NOMO-1 (cell line): ENCODE data around the gene VAV2.

Experiments used
- DNase-seq, 2 experiments: peaks; one replicate each; lab custom pipeline; 2025; ENCODE audit not compliant: unreplicated experiment in 2 of 2; lab: John Stamatoyannopoulos, UW

Gene VAV2

DNA sequence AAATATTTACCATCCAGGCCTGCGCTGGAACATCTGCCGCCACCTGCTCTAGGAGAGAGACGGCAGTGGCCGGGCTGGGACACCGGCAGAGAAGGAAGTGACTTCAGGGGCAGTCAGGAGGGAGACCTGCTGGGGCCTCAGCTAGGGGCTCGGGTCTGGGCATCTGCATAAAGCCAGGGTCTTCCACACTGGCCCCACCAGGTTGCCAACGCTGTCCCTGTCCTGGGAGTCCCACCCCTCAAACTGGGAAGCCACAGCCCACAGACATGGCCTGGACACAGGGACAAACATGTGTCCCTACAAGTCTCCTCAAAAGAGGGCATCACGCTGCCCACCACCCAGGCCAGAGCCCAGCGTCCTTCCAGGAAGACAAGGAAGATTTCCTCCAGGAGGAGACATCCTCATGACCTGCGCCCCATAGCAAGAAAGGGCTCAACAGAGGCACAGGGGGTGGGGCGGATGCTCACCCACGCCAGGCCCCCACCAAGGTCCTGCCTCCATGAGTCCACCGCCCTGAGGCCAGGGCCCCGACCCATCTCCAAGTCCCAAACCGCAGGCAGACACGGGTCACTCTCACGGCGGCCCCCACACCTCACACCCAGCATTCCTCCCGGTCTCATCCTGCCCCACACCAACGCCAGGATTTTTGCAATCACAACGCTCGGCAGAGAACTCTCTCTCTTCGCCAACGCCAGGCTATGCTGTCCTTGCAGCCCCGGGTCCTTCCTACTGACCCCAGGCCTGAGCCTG is 9.0 kb downstream of the VAV2 start:
- DNase-seq: no peak

DNA sequence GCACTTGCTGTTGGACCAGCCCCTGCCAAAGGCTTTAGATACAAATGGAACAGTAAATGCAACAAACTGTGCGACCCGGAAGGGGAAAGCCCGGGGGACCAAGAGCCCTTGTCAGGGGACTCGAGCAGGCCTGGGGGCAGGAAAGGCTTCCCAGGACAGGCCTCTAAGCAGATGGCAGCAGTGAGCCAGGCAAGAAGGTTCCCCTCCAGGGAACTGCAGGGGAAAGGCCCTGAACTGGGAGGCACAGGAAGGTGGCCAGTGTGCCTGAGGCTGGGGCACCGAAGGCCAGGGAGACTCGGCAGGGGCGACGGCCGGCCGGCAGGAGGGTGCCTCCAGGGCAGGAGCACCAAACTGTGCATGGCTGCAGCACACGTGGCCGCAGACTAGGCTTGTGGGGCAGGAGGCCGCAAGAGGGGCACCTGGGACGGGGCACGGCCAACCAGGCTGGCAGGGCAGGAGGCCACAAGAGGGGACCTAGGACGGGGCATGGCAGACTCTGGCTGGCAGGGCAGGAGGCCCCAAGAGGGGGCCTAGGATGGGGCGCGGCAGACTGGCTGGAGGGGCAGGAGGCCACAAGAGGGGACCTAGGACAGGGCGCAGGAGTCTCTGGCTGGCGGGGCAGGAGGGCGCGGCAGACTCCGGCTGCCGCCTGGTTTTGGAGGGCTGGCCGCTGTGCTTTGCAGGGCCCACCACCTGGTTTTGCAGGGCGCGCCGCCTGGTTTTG is 10.0 kb downstream of the VAV2 start:
- no peak for DNase-seq

DNA sequence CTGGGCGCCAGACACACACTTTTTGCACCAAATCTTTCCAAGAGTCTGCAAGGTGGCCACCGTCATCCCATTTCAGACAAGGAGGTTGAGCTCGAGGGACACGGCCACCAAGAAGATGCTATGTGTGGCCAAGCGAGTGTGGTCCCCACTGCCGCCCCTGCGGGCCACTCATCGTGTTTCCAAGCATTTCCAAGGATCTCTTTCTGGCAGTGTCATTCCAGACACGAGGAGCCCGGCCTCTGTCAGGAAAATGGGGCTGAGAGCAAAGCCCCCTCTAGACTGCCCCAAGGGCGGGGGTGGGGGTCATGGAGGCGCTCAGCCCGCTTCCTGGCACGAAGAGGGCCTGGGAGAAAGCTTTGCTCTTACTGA is 10.6 kb downstream of the VAV2 start:
- DNase-seq: no peak

DNA sequence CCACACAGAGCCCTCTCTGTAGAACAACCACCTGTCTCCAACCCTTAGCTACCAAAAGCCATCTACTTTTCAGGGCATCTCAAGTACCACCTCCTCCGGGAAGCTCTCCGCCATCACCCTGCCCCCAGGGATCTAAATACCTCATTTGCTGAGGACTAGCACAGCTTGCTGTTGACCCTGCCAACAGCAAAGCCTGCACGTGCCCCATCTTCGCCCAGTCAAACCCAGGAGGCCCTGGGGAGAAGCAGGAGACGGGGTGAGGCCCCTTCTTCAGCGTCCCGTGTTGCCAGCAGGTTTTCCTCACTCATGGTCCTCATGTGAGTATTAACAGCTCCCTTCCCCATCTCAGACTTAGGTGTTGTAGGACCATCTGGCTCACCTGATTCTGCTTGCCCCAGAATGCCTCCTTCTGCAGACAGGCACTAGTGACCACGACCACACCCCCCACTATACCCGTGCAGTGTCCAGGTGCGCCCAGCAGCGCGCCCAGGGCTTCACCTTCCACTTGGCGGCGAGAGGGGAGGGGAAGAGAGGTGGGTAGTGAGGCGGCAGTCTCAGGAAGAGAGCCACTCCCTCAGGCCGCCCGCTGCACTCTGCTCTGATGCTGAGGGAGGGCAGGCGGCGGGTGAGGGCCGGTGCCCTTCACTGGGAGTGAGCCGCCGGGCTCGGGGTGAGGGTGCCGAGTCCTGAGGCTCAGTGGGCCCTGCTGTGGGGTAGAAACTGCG is 11.1 kb downstream of the VAV2 start:
- no peak for DNase-seq

DNA sequence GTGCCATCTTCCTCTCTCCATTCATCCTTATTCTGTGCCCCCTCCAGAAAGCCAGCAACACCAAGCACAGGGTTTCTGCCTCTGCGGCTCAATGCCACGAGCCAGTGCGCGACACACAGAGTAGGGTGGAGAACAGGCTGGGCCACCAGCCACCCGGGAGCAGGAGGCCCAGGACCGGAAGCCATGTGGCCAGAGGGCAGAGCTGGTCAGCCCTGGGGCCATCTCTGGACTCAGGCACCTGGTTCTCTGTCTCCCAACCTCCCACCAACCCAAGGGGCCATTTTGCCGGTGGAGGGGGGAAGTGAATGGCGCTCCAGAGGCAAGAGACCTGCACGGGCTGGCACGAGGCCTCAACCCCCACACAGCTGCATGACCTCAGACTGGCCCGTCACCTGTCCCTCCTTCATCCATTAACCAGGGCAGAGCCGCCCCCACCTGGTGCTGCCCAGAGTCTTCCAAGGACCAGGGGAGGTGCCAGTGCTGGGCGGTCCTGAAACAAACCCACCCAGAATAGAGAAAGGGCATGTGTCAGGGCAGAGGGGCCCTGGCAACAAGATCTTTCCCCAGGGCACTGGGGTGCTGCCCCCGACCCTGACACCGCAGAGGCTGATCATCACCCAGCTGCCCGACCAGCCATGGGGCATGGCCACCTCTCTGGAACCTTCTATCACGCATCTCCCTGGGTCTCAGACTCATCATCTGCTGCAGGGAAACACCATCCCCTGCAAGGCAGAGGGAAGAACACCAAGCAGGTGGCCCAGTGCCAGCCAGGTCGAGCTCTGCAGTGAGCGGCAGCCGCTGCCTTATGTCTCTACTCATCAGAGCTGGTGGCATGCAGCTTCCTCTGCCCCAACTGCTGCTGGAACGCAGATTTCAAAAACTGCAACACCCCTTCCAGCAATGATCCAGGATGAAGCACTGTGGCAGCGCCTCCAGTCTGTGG is 11.9 kb downstream of the VAV2 start:
- DNase-seq: no peak

DNA sequence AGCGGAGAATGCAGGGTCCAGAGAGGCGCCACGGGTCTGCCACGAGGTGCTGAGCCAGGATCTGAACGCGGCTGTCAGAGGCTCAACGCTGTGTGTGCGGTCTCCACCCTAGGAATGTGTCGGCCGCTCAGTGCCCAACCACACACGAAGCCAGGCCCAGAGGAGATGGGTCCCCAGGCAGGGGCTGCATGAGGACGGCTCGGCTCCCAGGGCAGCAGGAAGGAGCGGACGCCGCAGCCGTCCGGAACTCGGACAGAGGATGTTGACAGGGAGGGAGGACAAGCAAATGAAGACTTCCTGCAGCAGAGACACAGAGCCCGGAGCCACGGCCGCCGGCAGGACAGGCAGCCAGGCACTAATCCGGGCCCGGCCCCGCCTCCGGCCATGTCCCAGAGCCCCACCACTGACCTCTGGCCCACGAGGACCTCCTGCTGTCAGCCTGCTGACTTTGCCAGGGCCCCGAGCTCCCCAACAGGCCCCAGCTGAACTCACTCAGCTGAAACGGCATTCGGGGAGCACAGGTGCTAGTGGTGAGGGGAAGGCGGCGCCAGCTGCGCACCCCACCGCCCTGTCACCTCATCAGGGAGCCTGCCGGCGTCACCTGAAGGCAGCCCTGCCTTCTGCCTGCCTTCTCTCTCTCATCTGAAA is 12.7 kb downstream of the VAV2 start:
- no peak for DNase-seq

DNA sequence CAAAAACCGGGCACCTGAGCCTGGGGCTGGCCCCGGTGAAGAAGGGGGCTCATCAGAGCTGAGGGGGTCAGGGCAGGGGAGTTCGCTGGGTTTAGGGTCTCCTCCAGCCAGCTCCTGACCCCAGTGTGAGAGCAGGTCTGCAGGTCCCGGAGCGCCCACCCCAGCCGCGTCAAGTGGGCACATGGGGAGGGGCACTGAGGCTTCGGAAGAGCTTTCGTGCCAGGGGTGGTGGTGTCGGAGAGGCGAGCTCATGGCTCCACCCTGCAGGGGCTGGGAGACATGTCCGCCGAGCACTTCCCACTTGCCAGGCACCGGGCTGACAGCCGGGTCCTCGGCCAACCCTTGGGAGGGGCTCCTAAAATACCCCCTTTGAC is 13.2 kb downstream of the VAV2 start:
- DNase-seq: no peak

DNA sequence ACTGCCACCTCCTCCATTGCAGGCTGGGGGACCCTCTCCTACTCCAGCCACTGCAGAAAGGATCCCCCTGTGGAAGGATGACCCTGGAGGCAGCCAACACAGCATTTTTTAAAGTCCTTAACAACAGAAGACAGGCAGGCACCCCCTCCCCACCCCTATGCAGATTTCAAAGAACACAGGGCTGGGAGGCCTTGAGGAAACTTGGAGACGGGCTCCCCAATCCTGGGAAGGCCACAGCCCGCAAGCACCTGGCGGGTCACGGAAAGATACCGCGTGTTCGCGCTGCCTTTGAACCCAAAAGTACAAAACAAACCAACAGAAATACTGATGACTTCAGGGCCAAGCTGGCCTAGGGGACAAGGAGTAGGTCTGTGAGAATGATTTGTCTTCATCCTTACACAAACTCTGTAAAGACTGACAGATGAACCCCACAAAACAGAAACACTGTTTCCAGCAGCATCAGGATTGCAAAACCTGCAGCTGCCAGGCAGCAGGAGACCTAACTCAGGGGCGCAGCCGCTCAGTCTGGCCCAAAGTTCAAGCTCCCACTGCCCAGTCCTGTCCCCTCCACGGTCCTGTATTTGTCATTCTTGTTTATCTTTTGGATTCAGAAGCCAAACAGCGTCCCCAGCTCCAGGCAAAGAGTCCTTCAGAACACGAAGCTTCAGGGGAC is 13.8 kb downstream of the VAV2 start:
- DNase-seq: no peak

DNA sequence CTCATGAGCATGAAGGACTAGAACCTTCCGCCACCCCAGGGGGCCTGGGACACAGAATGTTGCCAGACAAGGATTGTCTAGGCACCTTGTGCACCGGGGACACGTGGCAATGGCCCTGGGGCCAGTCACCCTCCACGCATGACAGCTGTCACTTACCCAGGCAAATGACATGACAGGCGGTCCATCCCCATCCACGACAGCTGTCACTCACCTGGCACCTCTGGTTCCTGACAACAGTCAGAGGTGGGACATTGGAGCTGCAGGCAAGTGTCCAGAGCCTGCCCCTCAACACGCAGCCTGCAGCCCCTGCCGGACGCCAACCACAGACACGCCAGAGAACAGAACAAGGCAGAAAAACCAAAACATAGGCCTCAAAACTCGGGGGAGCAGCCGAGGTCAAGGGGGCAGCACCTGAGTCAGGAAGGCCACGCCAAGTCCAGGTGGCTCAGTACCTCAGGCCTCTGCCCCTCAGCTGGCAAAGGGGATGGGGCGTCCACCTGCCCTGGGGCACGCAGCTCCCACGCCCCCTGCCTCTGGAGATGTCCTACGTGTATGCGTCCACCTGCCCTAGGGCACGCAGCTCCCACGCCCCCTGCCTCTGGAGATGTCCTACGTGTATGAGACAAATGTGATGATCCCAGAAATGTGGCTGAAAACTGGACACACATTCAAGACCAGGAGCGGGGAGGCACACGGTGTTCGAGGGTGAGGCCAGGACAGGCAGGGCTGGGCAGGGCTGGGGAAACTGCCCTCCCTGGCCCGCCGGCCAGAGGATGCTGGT is 14.5 kb downstream of the VAV2 start:
- no peak for DNase-seq

DNA sequence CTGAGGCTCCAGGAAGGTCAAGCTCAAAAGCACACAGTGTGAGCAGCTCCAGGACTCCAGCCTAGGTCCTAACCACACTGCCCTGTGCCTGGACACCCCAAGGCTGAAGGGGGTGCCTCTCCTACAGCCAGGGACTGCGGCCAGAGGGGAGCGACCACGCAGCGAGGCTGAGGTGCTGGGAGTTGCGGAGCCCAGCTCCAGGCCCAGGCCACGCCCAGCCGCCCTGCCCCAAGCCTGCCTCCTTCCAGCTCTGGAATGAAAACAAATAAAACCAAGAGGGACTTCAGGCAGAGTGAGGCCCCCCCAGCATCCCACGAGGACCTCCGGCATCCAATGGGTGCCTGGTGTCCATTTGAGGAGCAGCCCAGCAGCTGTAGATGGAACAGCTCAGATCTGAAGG is 15.2 kb downstream of the VAV2 start:
- DNase-seq: no peak

DNA sequence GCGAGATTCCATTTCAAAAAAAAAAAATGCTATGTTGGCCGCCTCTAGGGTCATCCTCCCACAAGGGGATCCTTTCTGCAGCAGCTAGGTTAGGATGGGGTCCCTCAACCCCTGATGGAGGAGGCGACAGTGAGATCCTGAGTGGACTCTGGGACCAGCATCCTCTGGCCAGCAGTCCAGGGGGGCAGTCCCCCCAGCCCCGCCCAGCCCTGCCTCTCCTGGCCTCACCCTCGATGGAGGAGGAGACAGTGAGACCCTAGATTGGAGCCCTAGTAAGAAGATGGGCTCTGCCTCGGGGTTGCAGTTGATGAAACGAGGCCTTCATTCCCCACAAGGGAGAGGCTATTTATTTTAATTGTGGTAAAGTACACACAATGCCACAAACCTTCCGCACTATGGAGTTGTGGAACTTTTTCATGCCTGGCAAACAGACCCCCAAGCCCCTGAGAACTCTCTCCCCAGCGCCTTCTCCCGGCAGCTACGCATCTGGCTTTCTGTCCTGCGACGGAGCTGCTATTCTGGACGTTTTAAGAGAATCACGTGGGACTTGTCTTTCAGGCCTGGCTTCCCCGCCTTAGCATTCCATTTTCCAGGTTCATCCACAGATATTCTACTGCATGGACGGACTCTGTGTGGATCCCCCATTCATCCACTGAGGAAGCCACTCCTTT is 15.8 kb downstream of the VAV2 start:
- DNase-seq: no peak

DNA sequence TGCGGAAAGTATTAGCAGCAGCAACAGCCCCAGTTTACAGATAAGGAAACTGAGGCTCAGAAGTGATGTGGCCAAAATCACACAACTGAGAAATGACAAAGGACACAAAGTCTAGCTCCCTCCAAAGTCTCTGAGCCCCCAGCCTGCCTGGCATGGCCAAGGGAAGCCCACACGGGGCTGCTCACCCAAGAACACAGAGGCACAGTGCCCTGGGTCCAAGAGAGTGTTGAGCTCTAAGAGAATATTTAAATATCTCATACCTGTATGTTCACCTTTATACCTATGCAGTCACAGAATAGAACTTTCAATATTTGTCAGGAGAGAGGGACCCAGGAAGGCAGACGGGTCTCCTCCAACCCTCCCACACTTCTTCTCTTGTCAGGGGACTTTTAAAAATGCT is 16.6 kb downstream of the VAV2 start:
- no peak for DNase-seq

DNA sequence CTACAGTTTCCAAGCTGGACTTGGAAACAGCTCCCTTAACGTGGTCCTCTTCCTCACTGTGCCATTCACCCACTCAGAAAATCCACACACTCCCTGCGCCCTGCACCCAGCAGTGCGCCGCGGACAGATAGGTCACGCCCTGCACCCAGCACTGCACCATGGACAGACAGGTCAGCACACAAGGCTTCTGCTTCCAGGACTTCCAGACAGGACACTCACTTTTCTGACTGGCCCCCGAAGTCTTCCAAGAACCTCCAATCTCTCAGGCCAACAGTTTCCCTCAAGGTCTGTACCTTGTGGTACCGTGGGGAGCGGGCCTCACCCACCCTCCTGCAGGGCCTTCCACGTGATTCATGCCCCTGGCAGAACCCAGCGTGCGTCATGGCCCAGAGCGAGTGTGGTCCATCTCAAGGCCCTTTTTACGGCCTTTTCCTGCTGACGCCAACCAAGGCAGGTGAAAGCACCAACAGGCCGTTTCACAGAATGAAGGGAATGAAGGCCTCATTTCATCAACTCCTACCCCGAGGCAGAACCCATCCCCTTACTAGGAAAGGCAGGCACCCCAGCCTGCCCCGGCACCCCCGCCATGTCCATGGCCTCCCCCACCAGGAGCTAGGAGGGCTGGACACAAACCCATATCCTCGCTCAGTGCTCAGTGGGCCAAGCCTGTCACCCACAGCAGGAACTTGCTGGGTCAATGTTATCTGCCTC is 17.3 kb downstream of the VAV2 start:
- DNase-seq: no peak

DNA sequence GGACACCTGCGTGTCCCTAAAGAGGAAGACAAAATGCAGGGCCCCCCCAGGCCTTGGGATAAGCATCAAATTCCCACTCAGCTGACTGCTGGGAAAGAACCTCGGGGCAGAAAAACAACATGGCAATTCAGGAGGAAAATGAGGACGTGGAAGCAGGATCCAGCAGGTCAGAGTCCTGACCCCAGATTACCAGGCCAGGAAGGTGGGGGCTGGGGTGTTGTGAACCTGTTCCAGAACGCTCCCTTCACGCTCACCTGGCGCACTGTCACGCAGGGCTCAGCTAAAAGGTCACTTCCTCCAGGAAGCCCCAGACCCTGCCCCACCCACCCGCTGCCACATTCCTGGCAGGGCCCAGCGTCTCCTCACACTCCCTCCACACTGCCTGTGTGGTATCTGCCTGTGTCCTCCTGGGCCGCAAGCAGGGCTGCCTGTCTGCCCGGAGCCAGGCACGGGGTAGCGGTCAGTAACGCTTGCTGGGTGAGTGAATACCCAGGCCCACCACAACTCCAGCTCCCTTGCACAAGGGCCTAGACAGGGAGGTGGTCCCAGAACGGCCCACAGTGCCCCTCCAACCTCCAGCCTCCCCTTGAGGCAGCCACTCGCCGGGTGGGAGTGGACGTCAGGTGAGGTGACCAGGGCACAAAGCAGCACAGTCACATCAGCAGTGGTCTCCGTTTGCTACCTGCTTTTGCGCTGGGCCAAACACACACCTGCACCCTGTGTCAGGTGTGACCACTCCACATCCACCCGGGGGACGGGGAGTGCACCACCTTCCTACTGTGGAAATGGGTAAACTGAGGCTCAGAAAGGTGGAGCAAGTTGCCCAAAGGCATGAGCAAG is 18.1 kb downstream of the VAV2 start:
- DNase-seq: no peak

DNA sequence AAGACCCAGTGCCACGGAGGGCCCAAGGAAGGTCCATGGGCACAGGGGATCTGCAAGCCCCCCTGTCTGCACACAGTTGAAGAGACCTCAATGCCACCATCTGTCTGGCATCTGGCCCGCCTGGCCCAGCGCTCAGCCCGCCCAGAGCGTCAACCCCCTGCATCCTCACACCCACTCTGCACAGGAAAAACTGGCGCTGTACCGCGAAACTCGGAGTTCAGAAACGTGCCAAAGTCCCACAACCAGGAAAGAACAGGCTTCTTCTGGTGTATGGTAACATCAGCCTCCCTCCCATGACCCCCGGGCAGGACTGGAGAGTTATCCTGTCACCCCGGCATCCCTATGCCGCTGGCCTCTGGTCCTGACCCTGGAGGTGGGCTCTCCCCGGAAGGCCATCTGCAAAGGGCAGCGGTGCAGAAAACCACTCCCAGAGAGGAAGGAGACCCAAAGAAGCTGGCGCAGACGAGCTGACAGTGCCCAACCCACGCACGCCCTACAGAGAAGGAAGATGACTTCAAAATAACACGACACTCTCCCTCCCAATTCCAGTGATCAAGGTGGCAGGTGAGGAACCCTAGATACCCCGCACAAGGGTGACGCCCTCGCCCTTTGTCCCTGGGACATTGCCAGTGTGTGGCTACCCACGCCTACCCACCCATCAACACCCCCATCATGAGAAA is 18.9 kb downstream of the VAV2 start:
- DNase-seq: no peak
